ENCODE results near the gene CPVL. TPM values are rescaled to one million over a fixed set of nuclear protein-coding genes. Genes with fewer than 3 reads are reported as not detected.

CPVL gene
- total RNA-seq, 1 experiment from 2014 or later, result 27.5 TPM

- DNase-seq (ENCODE audit: low spot score), result no peak
Observed at GRCh38 chr7:28976022-28976421, 170.3 kb downstream of the CPVL start.

- DNase-seq (ENCODE audit: low spot score), result no peak
Observed at GRCh38 chr7:28973591-28973990, 172.7 kb downstream of the CPVL start.

- no peak for DNase-seq (ENCODE audit: low spot score)
Observed at GRCh38 chr7:28964056-28964455, 182.3 kb downstream of the CPVL start.

- no peak for DNase-seq (ENCODE audit: low spot score)
Observed at GRCh38 chr7:28961972-28962371, 184.4 kb downstream of the CPVL start.

GRCh38 chr7:28960071-28960840 lies 186.1 kb downstream of the CPVL start:
- no peak for DNase-seq (ENCODE audit: low spot score)

GRCh38 chr7:28958980-28959347 lies 187.4 kb downstream of the CPVL start:
- no peak for DNase-seq (ENCODE audit: low spot score)

GRCh38 chr7:28958235-28958979 lies 187.9 kb downstream of the CPVL start, which contains the start of gene TRIL:
Gene TRIL (minus strand): TSS chr7:28958330. CDS start chr7:28958046, 284 bp downstream.
- DNase-seq (ENCODE audit: low spot score), result no peak

- no peak for DNase-seq (ENCODE audit: low spot score)
Observed at GRCh38 chr7:28957751-28958234, 188.5 kb downstream of the CPVL start.

- DNase-seq (ENCODE audit: low spot score), result no peak
Observed at GRCh38 chr7:28957064-28957750, 189.1 kb downstream of the CPVL start.

GRCh38 chr7:28956608-28957063 lies 189.7 kb downstream of the CPVL start:
- DNase-seq (ENCODE audit: low spot score), result no peak

- DNase-seq (ENCODE audit: low spot score), result no peak
Observed at GRCh38 chr7:28955718-28956607, 190.4 kb downstream of the CPVL start.

- no peak for DNase-seq (ENCODE audit: low spot score)
Observed at GRCh38 chr7:28955356-28955717, 191.0 kb downstream of the CPVL start.

GRCh38 chr7:28954946-28955345 lies 191.4 kb downstream of the CPVL start:
- no peak for DNase-seq (ENCODE audit: low spot score)

GRCh38 chr7:28954471-28954870 lies 191.9 kb downstream of the CPVL start:
- DNase-seq (ENCODE audit: low spot score), result no peak

GRCh38 chr7:28953633-28954032 lies 192.7 kb downstream of the CPVL start:
- DNase-seq (ENCODE audit: low spot score), result peak; percentile 35

Other genes with a start within 250 kb of the CPVL start
- gene TRIL, start 188.2 kb downstream of the CPVL start, total RNA-seq (2014; rRNA removed; shearing (Covaris generic)), result not detected in 2 replicates
- 2.3 and 5.5 TPM in 2 replicates for gene CHN2, start 48.2 kb upstream of the CPVL start, total RNA-seq (2014; rRNA removed; shearing (Covaris generic))